Activated CD4-positive, alpha-beta T cell treated with anti-CD3 and anti-CD28 coated beads, Interleukin-2, amount 50 U/mL, for 48 hours (primary cell): Measurements from ENCODE around the gene LAMA5.

Source experiments
- DNase-seq, 2 experiments: peaks; one replicate each; pipeline ENCODE4 v3.0.0-alpha.2; 2020

Gene LAMA5

GRCh38 chr20:62339647-62340062 is 27.5 kb downstream of the LAMA5 start:
- DNase-seq = no peak

DNA sequence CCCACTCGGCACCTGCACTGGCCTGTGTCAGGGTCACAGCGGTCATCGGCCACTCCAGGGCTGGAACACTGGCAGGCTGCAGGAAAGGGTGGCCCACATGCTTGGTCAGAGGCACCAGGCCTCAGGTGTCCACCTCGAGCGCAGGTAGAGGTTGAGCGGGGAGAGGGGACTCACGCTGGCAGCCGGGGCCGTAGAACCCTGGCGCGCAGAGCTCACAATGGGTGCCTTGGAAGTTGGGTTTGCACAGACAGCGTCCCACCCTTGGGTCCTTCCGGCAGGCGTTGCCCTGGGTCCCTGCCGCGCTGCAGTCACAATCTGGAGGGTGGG is 28.9 kb downstream of the LAMA5 start:
- DNase-seq = no peak

- no peak for DNase-seq
Observed at GRCh38 chr20:62337558-62338293, 29.4 kb downstream of the LAMA5 start.

DNA sequence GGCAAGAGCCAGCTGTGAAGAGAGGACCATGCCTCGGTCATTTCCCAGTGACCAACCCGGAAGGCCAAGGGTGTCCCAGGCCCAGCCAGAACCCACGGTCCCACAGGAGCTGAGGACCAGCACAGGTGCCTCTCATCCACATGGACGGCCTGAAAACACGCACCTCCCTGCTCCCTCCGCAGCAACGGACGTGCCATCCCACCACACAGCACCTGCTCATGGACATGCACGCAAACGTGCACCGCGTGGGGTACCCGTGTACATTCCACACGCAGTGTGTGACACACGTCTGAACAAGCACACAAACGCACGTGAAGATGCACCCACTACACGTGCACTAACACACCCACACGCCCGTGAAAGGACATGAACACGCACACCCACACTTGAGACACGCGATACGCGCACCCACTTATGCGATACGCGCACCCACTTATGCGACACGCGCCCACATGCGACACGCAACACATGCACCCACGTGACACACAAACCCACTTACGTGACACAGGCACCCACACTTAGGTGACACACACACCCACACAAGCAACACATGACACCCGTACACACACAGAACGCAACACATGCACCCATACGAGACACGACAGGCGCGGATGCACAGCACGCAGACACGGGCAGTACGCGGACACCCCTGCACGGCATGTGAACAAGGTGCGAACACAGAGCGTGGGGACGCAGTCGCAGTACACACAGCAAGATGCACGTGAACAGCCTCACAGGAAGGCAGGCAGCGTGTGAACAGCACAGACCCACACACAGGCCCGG is 30.1 kb downstream of the LAMA5 start:
- DNase-seq = no peak

DNA sequence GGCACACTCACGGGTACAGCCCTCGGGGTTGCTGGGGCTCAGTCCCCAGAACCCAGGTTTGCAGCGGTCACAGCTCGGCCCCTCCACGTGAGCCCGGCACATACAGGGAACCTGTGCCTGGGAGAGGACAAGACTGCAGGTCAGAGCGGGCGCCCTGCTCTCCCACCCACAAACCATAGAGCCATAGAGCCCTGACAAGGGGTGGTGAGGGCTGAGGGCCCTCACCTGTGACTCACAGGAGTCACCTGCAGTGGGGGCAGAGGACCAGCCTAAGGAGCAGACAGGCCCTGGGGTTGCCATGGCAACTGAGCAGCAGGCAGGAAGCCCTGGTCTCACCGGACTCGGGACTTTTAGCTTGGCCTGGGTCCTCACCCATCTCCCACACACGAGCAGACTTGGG is 30.8 kb downstream of the LAMA5 start:
- DNase-seq = no peak

- DNase-seq = no peak
Observed at GRCh38 chr20:62335532-62335931, 31.6 kb downstream of the LAMA5 start.

DNA sequence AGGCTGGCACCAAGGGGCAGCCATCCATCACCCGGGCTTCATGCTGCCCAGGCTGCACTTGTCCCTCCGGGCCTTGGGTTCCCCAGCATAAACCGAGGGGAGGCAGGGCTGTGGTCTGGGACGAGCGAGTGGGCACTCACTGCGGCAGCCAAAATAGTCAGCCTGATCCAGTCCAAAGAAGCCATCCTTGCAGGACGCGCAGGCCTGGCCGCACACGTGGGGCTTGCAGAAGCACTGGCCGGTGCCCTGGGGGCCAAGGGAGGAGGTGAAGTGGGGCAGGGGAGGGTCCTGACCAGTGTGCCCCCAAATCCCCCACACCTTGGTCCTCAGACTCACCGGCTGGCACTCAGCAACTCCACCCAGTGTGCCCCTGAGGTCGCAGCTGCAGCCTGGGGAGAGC is 32.2 kb downstream of the LAMA5 start:
- no peak for DNase-seq

GRCh38 chr20:62333820-62334595 is 33.1 kb downstream of the LAMA5 start:
- DNase-seq = no peak

- no peak for DNase-seq
Observed at GRCh38 chr20:62332989-62333819, 33.9 kb downstream of the LAMA5 start.

- DNase-seq = no peak
Observed at GRCh38 chr20:62332421-62332820, 34.7 kb downstream of the LAMA5 start.

DNA sequence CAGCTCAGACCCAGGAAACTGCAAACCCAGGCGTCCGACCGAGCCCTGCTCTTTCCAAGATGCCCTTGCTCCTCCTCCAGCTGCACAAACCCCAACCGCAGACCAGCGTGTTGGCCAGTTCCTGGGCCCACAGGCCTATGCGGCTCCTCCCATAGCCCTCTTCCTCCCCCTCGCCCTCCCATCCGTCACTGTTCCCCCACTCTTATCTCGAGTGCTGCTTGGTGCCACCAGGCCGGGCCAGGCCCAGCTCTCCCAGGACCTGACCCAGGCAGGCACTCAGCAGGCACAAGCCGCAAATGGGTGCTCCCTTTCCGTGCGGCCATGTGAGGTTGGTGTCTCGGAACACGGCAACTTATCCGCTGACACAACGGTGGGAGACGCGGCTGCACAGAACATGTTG is 35.8 kb downstream of the LAMA5 start:
- DNase-seq = no peak

DNA sequence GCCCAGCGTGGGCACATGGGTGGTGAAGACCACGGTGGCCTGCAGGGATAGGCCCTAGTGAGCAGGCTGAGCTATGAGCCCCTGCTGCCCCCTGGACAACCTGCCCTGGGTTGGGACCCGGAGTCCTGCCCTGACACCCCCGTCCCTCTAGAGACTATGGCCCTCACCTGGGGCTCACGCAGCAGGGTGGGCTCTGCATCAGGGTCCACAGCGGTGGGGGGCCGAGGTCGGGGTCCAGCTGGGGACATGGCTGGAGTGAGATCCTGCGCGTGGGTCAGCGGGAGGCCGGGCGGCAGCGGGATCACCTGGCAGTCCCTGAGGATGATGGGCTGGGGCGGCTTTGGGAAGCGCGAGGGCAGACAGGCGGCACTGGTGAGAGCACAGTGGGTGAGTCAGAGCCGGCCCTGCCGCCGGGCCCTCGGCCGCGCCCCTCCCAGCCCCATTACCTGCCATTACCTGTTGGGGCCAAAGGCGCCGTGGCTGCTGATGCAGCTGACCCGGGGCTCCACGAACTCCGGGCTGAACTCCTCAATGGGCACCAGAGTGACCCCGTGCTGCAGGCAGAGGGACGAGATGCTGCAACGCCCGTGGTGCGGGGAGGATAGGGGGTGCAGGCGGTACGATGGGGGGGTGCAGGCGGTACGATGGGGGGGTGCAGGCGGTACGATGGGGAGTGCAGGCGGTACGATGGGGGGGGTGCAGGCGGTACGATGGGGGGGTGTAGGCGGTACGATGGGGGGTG is 36.4 kb downstream of the LAMA5 start:
- DNase-seq = no peak

GRCh38 chr20:62329389-62330377 is 37.4 kb downstream of the LAMA5 start:
- DNase-seq = no peak

DNA sequence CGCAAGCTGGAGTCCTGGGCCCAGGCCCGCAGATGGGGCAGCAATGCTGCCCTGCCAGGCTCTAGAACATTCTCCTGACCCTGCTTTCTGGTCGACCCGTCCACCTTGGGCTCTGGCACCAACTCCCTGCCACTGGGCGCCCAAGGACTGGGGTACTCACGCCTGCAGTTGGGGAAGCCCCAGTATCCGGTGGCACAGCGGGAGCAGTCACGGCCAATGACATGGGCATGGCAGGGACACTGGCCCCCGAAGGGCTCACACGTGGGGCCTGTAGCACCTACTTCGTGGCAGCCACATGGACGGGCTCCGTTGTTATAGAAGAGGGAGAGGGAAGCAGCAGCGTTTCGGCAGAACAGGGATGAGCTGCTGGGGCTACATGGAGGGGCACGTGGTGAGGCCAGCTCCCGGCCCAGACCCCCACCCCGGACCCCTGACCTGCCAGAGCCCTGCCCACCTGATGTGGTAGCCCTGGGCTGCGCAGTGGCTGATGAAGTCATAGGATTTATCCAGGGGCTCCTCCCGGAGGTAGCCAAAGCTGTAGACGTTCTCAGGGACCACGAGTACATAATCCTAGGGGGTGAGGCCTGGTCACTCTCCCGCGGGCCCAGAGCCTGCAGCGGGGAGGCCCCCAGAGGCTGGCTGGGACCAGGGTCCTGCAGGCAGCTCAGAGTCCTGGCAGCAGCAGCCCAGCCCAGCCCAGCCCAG is 38.3 kb downstream of the LAMA5 start:
- no peak for DNase-seq

DNA sequence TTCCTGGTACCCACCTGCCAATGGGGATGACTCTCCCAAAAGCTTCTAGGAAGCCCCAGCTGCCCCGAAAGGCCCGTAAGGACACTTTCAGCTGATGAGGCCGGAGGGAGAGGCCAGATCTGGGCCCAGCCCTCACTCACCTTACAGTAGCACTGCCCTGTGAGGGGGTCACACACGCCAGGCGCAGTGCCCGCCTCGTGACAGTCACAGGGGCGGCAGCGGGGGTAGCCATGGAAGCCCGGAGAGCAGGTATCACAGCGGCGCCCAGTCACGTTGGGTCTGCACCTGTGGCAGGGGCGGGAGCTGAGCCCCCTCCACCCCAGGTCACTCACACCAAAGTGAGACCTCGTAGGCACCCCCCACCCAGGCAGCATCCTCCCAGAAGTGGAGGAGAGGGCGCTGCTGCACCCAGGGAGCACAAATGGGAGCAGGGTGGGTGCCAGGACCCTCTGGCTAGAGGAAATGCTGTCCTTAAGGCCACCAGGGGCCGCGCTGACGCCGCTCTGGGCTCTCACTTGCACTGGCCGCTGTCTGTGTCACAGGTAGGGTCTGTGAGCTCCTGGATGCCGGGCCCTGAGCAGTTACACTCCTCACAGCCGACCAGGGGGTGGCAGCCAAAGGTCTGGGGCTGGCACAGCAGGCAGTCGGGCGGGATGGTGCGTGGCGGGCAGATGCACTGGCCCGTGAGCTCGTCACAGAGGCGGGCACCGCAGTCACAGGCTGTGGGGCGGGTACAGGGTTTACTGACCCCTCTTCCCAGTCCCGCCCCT is 39.2 kb downstream of the LAMA5 start:
- DNase-seq = no peak

DNA sequence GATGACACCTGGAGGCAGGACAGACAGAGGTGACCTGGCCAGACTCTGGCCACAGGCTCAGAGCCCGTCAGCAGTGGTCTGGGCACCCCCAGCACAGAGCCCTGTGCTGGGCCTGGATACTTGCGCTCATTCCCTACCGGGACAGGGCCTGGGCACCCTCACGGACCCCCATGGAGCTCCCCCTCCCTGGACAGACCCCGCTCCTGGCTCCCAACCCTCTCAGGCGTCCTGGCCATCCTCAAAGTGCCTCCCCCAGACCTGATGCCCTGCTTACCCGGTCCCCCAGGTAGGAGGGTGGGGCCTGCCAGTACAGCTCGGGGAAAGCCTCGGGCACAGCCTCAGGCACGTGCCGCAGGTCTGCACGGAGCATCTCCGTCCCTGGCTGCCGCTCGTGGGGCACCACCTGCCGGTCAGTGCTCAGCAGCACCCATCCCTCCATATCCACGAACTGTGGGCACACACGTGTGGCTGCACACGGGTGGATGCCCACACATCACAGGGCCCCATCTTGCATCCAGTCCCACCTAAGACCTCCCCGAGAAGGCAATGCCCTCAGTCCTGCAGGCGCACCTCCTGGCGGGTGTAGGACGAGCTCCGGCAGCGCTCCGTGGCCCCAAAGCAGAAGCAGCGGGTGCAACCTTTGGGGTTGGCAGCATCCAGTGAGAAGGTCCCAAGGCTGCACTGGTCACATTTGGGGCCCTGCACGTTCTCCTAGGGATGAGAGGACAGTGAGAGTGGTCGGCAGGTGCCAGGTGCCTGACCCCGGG is 40.0 kb downstream of the LAMA5 start:
- DNase-seq = no peak

DNA sequence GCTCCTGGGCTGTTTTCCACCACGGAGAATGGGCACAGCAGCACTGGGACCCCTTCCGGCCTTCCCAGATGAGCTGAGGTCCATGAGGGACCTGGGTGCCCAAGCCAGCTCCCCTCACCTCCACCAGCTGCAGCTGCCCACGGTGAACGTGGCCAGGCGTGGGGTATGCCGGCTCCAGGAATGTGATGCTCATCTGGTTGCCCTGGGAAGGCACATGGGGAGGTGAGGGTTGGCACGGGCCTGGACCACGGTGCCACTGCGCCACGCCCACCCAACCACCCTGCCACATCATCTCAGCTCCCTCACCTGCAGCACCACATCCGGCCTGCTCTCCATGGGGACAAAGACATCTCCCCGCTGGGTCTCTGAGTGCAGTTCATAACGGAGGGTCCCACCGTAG is 40.6 kb downstream of the LAMA5 start:
- DNase-seq = no peak

- DNase-seq = no peak
Observed at GRCh38 chr20:62325172-62325905, 41.8 kb downstream of the LAMA5 start.
